B cell (primary cell): ENCODE results near the gene C16orf86. TPM values are rescaled to one million over a fixed set of nuclear protein-coding genes. Genes with fewer than 3 reads are reported as not detected.

Experiments
- ATAC-seq: fragments of 200-7000 bp; cut with Tn5 transposase; one replicate; pipeline ENCODE4 v1.10.0; 2021; ENCODE audit warnings: low read depth, mild to moderate bottlenecking, moderate number of reproducible peaks, moderate library complexity
- CTCF ChIA-PET: fragments of 350-600 bp; sonication (Branson Sonifier 250); formaldehyde crosslinking; loops from one replicate; lab custom pipeline; 2021; ENCODE audit warnings: antibody characterized with exemption, inconsistent platforms; lab: Charles Lee
- POLR2A ChIA-PET: fragments of 350-600 bp; sonication (Branson Sonifier 250); formaldehyde crosslinking; loops from one replicate; lab custom pipeline; 2021; ENCODE audit warnings: antibody characterized with exemption; lab: Charles Lee
- DNase-seq: peaks from one replicate; pipeline ENCODE4 v3.0.0; 2013
- H2AFZ ChIP-seq: 2 replicates; pipeline ENCODE4 v1.6.1; 2012; ENCODE audit warnings: mild to moderate bottlenecking, low read depth, low read length; ENCODE audit not compliant: insufficient read depth, poor library complexity, severe bottlenecking
- H3K27ac ChIP-seq, 2 donors: 1 replicate in 1 of 2; 2 replicates in 1 of 2; pipeline ENCODE4 v1.5.1; 2012 to 2013; ENCODE audit warnings: low read length in 2 of 2, mild to moderate bottlenecking in 2 of 2, moderate library complexity in 1 of 2
- H3K27me3 ChIP-seq, 4 experiments: fragments of 200-600 bp in 1 of 4; sonication (generic) in 1 of 4; replicated peaks in 1 of 4; 1 replicate in 2 of 4; 2 replicates in 2 of 4; pipeline versions ENCODE4 v1.6.1 to v1.7.0; 2013 to 2016; ENCODE audit warnings: low read length in 3 of 4, mild to moderate bottlenecking in 2 of 4, mixed read lengths in 1 of 4, moderate library complexity in 1 of 4; ENCODE audit not compliant: insufficient read depth in 4 of 4, control insufficient read depth in 3 of 4; ENCODE audit errors: control extremely low read depth in 1 of 4
- H3K36me3 ChIP-seq, 2 experiments: replicated peaks in 1 of 2; 1 replicate in 1 of 2; 2 replicates in 1 of 2; pipeline versions ENCODE4 v1.6.1 to v1.7.1; 2013; ENCODE audit warnings: low read length in 1 of 2; ENCODE audit not compliant: insufficient read depth in 2 of 2, control insufficient read depth in 1 of 2; ENCODE audit errors: control extremely low read depth in 1 of 2, extremely low read depth in 1 of 2
- H3K4me1 ChIP-seq, 2 donors: fragments of 200-600 bp in 1 of 2; sonication (generic) in 1 of 2; 1 replicate in 1 of 2; 2 replicates in 1 of 2; pipeline versions ENCODE4 v1.5.1 to v1.6.1; 2013 to 2017; ENCODE audit warnings: low read length in 2 of 2; ENCODE audit not compliant: control insufficient read depth in 2 of 2, insufficient read depth in 2 of 2
- H3K4me2 ChIP-seq: replicated peaks from 2 replicates; pipeline ENCODE3; 2012; ENCODE audit warnings: mild to moderate bottlenecking, low read depth, low read length; ENCODE audit not compliant: poor library complexity, severe bottlenecking
- H3K4me3 ChIP-seq, 5 experiments: fragments of 200-600 bp in 1 of 5; sonication (generic) in 1 of 5; 1 replicate in 3 of 5; 2 replicates in 2 of 5; pipeline versions ENCODE4 v1.5.1 to v1.7.0; 2011 to 2016; ENCODE audit warnings: low read length in 4 of 5, mild to moderate bottlenecking in 4 of 5, low read depth in 2 of 5, control low read depth in 1 of 5, moderate library complexity in 1 of 5; ENCODE audit not compliant: insufficient read depth in 1 of 5; ENCODE audit errors: control extremely low read depth in 1 of 5, extremely low read depth in 1 of 5
- H3K79me2 ChIP-seq: fragments of 200-600 bp; sonication (generic); one replicate; pipeline ENCODE4 v1.6.0; 2016; ENCODE audit warnings: low read length; ENCODE audit not compliant: control insufficient read depth, insufficient read depth
- H3K9ac ChIP-seq: fragments of 200-600 bp; sonication (generic); 2 replicates; pipeline ENCODE4 v1.6.1; 2017; ENCODE audit warnings: mild to moderate bottlenecking, low read length, moderate library complexity
- H3K9me3 ChIP-seq, 3 donors: one replicate each; pipeline versions ENCODE4 v1.6.1 to v1.7.1; 2013; ENCODE audit warnings: low read length in 2 of 3; ENCODE audit not compliant: control insufficient read depth in 2 of 3, insufficient read depth in 1 of 3; ENCODE audit errors: control extremely low read depth in 1 of 3
- H4K20me1 ChIP-seq: 2 replicates; pipeline ENCODE4 v1.6.0; 2012; ENCODE audit warnings: mild to moderate bottlenecking, low read length; ENCODE audit not compliant: insufficient read depth, control insufficient read depth, poor library complexity, severe bottlenecking
- H3K27ac Mint-ChIP-seq: one replicate; pipeline ENCODE4 v1.8.0; 2021; ENCODE audit warnings: mixed read lengths
- H3K27me3 Mint-ChIP-seq: one replicate; pipeline ENCODE4 v1.8.0; 2021; ENCODE audit warnings: mixed read lengths
- H3K4me1 Mint-ChIP-seq: one replicate; pipeline ENCODE4 v1.8.0; 2021; ENCODE audit warnings: mixed read lengths
- H3K4me3 Mint-ChIP-seq: one replicate; pipeline ENCODE4 v1.8.0; 2021; ENCODE audit warnings: mixed read lengths
- H3K9me3 Mint-ChIP-seq: one replicate; pipeline ENCODE4 v1.8.0; 2022; ENCODE audit warnings: mixed read lengths; ENCODE audit not compliant: insufficient read depth
- EZH2 ChIP-seq: IDR thresholded peaks from 2 replicates; pipeline ENCODE4 v1.6.1; 2012; ENCODE audit warnings: borderline replicate concordance, low read depth, mild to moderate bottlenecking, moderate library complexity, low read length; ENCODE audit not compliant: insufficient read depth, poor library complexity, severe bottlenecking
- WGBS: methylation state at CpG from one replicate; pipeline ENCODE4 v1.1.5; 2013; ENCODE audit warnings: missing lambda C conversion rate; ENCODE audit not compliant: insufficient coverage; 5-methylcytosine and 5-hydroxymethylcytosine counted together
- intact Hi-C: fragments of 100-400 bp; cut with micrococcal nuclease; formaldehyde crosslinking; loops from one replicate; pipeline ENCODE4 v1.10.0; 2022
- polyA plus RNA-seq: library from polyadenylated mRNA; depleted of rRNA; stranded (reverse); fragments of >200 nt; gene quantifications from 2 replicates; pipeline ENCODE4 v1.2.3, GENCODE V29; 2012
- total RNA-seq, 2 donors: library from RNA; stranded (reverse); fragments of 120-200 nt in 1 of 2; gene quantifications; 1 replicate in 1 of 2; 2 replicates in 1 of 2; pipeline versions ENCODE4 v1.2.3 to v1.2.4, GENCODE V29; 2013 to 2022
- TF ChIP-seq, protein P1 (sequence below): fragments of 200-600 bp; IDR thresholded peaks from one replicate; pipeline ENCODE4 v1.8.0; 2022; ENCODE audit warnings: antibody characterized with exemption, mild to moderate bottlenecking

Gene C16orf86
- total and polyA plus RNA-seq, 2 donors (not counting 1 experiment from before 2014, with no cell fraction given) = 9.9 to 18.0 TPM

DNA sequence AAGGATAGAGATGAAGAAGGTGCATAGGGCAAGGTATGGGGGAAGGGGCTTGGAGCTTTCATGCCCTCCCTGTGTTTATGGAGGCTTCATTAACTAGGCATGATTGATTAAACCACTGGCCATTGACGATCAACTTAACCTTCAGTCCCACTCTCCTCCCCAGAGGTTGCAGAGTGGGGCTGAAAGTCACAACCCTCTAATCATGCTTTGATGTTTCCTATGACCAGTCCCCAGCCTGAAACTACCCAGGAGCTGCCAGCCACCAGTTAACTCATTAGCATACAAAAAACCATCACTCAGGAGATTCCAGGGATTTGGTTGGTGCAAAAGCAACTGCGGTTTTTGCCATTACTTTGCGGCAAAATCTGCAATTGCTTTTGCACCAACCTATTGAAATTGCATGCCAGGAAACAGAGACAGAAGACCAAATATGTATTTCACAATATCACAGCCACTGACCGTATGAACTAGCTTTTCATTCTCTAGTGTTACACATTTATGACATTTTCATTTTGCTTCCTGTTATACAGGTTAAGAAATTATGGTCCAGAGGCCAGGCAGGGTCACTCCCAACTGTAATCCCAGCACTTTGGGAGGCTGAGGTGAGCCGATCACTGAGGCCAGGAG, 47.1 kb downstream of the C16orf86 start:
- H3K27me3 ChIP-seq = no peaks in the 10 kb centered on the region
- H3K9me3 Mint-ChIP-seq = no peaks in the 10 kb centered on the region
- H3K27ac ChIP-seq = no peak overlapping the region
- H3K27me3 Mint-ChIP-seq = no peaks in the 10 kb centered on the region
- H3K36me3 ChIP-seq = peaks cover 0 to 2% of the 10 kb centered on the region in 2 experiments
- peaks cover 27% of the 10 kb centered on the region for H3K4me1 Mint-ChIP-seq
- H3K4me3 ChIP-seq = no peak overlapping the region
- peaks cover 72% of the 10 kb centered on the region for H3K79me2 ChIP-seq
- ChIA-PET CTCF (interaction anchor here (0.5 to 0.7 kb wide), 2 partner anchors 9 to 358 kb away, joined by 3 read pairs; no protein-coding TSS in a partner anchor), POLR2A (no interaction called here)
- intact Hi-C loops = no loop called here
- DNase-seq = no peak
- TF ChIP-seq, protein P1, sequence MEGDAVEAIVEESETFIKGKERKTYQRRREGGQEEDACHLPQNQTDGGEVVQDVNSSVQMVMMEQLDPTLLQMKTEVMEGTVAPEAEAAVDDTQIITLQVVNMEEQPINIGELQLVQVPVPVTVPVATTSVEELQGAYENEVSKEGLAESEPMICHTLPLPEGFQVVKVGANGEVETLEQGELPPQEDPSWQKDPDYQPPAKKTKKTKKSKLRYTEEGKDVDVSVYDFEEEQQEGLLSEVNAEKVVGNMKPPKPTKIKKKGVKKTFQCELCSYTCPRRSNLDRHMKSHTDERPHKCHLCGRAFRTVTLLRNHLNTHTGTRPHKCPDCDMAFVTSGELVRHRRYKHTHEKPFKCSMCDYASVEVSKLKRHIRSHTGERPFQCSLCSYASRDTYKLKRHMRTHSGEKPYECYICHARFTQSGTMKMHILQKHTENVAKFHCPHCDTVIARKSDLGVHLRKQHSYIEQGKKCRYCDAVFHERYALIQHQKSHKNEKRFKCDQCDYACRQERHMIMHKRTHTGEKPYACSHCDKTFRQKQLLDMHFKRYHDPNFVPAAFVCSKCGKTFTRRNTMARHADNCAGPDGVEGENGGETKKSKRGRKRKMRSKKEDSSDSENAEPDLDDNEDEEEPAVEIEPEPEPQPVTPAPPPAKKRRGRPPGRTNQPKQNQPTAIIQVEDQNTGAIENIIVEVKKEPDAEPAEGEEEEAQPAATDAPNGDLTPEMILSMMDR = no peak
- TF ChIP-seq EZH2 = no peak
- no peaks in the 10 kb centered on the region for H3K9me3 ChIP-seq
- H3K4me2 ChIP-seq = no peak overlapping the region
- H3K4me1 ChIP-seq = peaks cover 10 to 11% of the 10 kb centered on the region in 2 donors
- no peak for ATAC-seq
- 97% methylated on average over 4 of the region's 5 CpGs for WGBS
- no peak overlapping the region for H2AFZ ChIP-seq
- H3K9ac ChIP-seq = no peak overlapping the region
- H3K4me3 Mint-ChIP-seq = no peak overlapping the region
- no peak overlapping the region for H3K27ac Mint-ChIP-seq
- H4K20me1 ChIP-seq = peaks cover 18% of the 10 kb centered on the region

DNA sequence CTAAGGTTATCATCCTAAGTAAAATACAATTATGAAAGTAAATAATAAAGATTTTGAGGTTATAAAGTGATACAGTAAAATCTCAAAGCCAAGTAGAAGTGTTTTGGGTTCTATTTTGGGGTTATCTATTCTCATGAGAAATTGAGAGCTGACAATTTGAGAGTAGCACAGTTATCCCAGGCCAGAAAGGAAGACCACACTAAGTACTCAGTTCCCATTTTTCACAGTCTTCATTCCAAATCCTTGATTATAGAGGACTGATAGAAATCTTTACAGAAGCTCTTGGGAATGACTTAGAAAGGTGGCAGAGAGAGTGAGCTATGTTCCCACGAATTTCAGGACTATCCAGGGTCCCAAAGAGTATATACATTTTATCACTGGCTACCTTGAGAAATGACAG, 47.9 kb downstream of the C16orf86 start:
- Histone ChIP-seq H3K9ac (no peak overlapping the region), H3K27me3 (no peaks in the 10 kb centered on the region), H4K20me1 (peaks cover 18% of the 10 kb centered on the region), H3K27ac (no peak overlapping the region), H3K4me3 (no peak overlapping the region), H3K79me2 (peaks cover 80% of the 10 kb centered on the region), H3K4me2 (no peak overlapping the region), H3K4me1 (peaks cover 10 to 12% of the 10 kb centered on the region in 2 donors), H3K36me3 (peaks cover 0 to 2% of the 10 kb centered on the region in 2 experiments), H2AFZ (no peak overlapping the region), H3K9me3 (no peaks in the 10 kb centered on the region)
- H3K27me3 Mint-ChIP-seq = no peaks in the 10 kb centered on the region
- DNase-seq = no peak
- H3K9me3 Mint-ChIP-seq = no peaks in the 10 kb centered on the region
- intact Hi-C loops = no loop called here
- no peak for ATAC-seq
- WGBS = no CpG with 5 or more reads among the region's 1 CpG
- no peak overlapping the region for H3K4me3 Mint-ChIP-seq
- H3K27ac Mint-ChIP-seq = no peak overlapping the region
- H3K4me1 Mint-ChIP-seq = peaks cover 31% of the 10 kb centered on the region
- CTCF ChIA-PET = interaction anchor here (0.7 kb wide), 2 partner anchors 230 to 357 kb away, joined by 3 to 5 read pairs; no protein-coding TSS in a partner anchor
- POLR2A ChIA-PET = no interaction called here
- TF ChIP-seq, protein P1 = no peak
- no peak for TF ChIP-seq EZH2
